ENCODE results near the gene FAM3C. TPM values are rescaled to one million over a fixed set of nuclear protein-coding genes. Genes with fewer than 3 reads are reported as not detected.

The FAM3C gene
- total and polyA plus RNA-seq, 2 experiments from 2014 or later: 38.6 to 52.4 TPM

DNA sequence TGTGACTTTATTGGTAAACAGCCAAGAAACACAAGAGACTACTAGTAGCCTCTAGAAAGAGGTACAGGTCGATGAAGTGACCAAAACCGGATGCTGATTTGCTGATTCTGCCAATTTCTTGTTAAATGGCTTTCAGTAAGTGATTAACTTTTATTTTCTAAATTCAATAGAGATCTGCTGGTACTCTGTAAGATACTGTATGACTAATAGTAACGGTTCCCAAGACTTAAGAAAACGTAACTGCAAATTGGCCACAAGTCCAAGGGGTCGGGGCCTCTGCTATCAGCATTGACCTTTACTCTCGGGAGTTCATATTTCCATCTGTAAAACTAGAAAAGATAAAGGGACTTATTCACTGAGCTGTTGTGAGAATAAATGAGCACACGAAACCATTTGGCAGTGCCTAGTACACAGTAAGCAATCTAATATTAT, 1.4 kb downstream of the FAM3C start:
- Histone ChIP-seq H3K36me3 (ENCODE audit: low read depth) (no peaks in the 10 kb centered on the region), H3K27me3 (replicated peaks; ENCODE audit: insufficient read depth) (no peaks in the 10 kb centered on the region), H3K9me2 (ENCODE audit: insufficient read depth) (no peaks in the 10 kb centered on the region), H3K27ac (no peak overlapping the region), H3K4me2 (ENCODE audit: unreplicated experiment) (peak overlapping the region; percentile 76), H2AFZ (no peak overlapping the region), H3K79me2 (ENCODE audit: insufficient read depth) (peaks cover 60% of the 10 kb centered on the region), H3K9ac (no peak overlapping the region), H3K4me3 (peak overlapping the region; percentile 87), H3K4me1 (ENCODE audit: insufficient read depth) (no peaks in the 10 kb centered on the region), H4K20me1 (ENCODE audit: insufficient read depth) (no peaks in the 10 kb centered on the region), H3F3A (ENCODE audit: insufficient read depth) (peaks cover 10% of the 10 kb centered on the region; the same call in 1 of the 2 replicates), H3K9me3 (ENCODE audit: low read depth) (no peaks in the 10 kb centered on the region)
- no peak for TF ChIP-seq EZH2phosphoT487 (IDR thresholded peaks at IDR 0.05; ENCODE audit: insufficient read depth, low read depth)
- TF ChIP-seq EZH2 (IDR thresholded peaks at IDR 0.05; ENCODE audit: insufficient read depth, poor library complexity, severe bottlenecking): no peak
- WGBS, 2 experiments (ENCODE audit: low coverage in 1 of 2, low lambda C conversion rate in 2 of 2, missing lambda C conversion rate in 2 of 2): 49 to 52% methylated on average over 7 of the region's 7 CpGs
- in situ Hi-C loops (cut with MboI): no loop called here
- no peak for DNase-seq

DNA sequence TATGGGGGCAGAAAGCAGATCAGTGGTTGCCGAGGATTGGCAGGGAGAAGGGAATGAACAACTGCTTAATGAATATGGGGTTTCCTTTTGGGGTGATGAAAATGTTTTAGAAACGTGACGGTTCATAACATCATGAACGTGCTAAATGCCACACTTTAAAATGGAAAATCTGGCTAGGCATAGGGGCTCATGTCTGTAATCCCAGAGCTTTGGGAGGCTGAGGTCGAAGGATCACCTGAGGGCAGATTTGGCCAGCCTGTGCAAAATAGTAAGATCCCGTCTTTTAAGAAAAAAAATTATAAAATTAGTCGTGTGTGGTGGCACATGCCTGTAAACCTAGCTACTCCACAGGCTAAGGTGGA, 3.1 kb downstream of the FAM3C start:
- Histone ChIP-seq H3K27me3 (replicated peaks; ENCODE audit: insufficient read depth) (no peaks in the 10 kb centered on the region), H3K4me3 (no peak overlapping the region), H3K4me2 (ENCODE audit: unreplicated experiment) (no peak overlapping the region), H3K79me2 (ENCODE audit: insufficient read depth) (peaks cover 78% of the 10 kb centered on the region), H3K36me3 (ENCODE audit: low read depth) (no peaks in the 10 kb centered on the region), H4K20me1 (ENCODE audit: insufficient read depth) (no peaks in the 10 kb centered on the region), H3K9me3 (ENCODE audit: low read depth) (no peaks in the 10 kb centered on the region), H3K27ac (no peak overlapping the region), H3F3A (ENCODE audit: insufficient read depth) (peaks cover 10% of the 10 kb centered on the region; the same call in 1 of the 2 replicates), H3K9ac (no peak overlapping the region), H2AFZ (no peak overlapping the region), H3K4me1 (ENCODE audit: insufficient read depth) (no peaks in the 10 kb centered on the region), H3K9me2 (ENCODE audit: insufficient read depth) (no peaks in the 10 kb centered on the region)
- no peak for TF ChIP-seq EZH2 (IDR thresholded peaks at IDR 0.05; ENCODE audit: insufficient read depth, poor library complexity, severe bottlenecking)
- no peak for TF ChIP-seq EZH2phosphoT487 (IDR thresholded peaks at IDR 0.05; ENCODE audit: insufficient read depth, low read depth)
- DNase-seq: no peak
- in situ Hi-C loops (cut with MboI): no loop called here
- WGBS, 2 experiments (ENCODE audit: low coverage in 1 of 2, low lambda C conversion rate in 2 of 2, missing lambda C conversion rate in 2 of 2): 98 to 99% methylated on average over 7 of the region's 7 CpGs

DNA sequence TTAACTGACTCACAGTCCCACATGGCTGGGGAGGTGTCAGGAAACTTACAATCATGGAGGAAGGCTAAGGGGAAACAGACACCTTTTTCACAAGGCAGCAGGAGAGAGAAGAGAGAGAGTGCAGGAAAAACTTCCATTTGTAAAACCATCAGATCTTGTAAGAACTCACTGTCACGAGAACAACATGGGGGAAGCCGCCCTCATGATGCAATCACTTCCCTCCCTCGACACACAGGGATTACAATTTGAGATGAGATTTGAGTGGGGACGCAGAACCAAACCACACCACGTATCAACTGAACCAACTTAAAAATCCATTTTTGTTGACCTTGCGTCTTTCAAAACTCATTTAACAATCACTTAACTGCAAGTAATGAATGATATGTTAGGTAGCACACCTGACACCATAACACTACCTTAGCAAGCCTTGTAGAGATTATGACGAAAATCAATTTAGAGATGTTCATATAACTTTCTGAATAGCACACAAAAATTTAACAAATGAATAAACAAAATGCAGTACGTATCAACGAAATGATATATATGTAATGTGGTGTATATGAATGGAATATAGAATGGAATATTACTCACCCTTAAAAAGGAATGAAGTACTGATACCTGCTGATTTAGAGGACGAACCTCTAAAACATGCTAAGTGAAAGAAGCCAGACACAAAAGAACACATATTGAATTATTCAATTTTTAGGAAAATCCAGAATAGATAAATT, 3.7 kb downstream of the FAM3C start:
- 98 to 99% methylated on average over 10 of the region's 10 CpGs for WGBS, 2 experiments (ENCODE audit: low coverage in 1 of 2, low lambda C conversion rate in 2 of 2, missing lambda C conversion rate in 2 of 2)
- no peaks in the 10 kb centered on the region for H4K20me1 ChIP-seq (ENCODE audit: insufficient read depth)
- in situ Hi-C loops (cut with MboI): no loop called here

DNA sequence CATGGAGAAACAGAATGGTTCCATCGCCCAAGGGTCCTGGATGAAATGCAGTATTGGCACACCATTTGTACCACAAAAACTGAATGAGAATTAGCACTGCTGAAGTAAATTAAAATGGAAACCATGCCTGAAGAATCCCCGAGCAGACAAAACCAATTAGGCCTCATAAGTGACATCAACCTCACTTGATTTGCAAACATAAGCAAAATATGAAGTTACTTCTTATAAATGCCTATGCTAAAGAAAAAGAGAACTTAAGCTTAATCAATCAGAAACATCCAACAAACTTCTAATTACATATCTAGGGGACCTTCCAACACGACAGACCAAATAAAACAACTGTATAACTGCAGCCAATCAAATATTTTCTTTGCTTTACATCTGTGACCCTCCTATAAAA, 4.4 kb downstream of the FAM3C start:
- Histone ChIP-seq H3F3A (ENCODE audit: insufficient read depth) (peaks cover 2% of the 10 kb centered on the region; the same call in 1 of the 2 replicates), H3K9me2 (ENCODE audit: insufficient read depth) (no peaks in the 10 kb centered on the region), H2AFZ (no peak overlapping the region), H3K27me3 (replicated peaks; ENCODE audit: insufficient read depth) (no peaks in the 10 kb centered on the region), H3K9ac (no peak overlapping the region), H3K4me1 (ENCODE audit: insufficient read depth) (no peaks in the 10 kb centered on the region), H3K27ac (no peak overlapping the region), H3K36me3 (ENCODE audit: low read depth) (no peaks in the 10 kb centered on the region), H3K4me3 (no peak overlapping the region), H3K79me2 (ENCODE audit: insufficient read depth) (peaks cover 91% of the 10 kb centered on the region), H3K9me3 (ENCODE audit: low read depth) (no peaks in the 10 kb centered on the region), H3K4me2 (ENCODE audit: unreplicated experiment) (no peak overlapping the region), H4K20me1 (ENCODE audit: insufficient read depth) (no peaks in the 10 kb centered on the region)
- in situ Hi-C loops (cut with MboI): no loop called here
- 70 to 83% methylated on average over 3 of the region's 3 CpGs for WGBS, 2 experiments (ENCODE audit: low coverage in 1 of 2, low lambda C conversion rate in 2 of 2, missing lambda C conversion rate in 2 of 2)
- TF ChIP-seq EZH2phosphoT487 (IDR thresholded peaks at IDR 0.05; ENCODE audit: insufficient read depth, low read depth) (no peak), EZH2 (IDR thresholded peaks at IDR 0.05; ENCODE audit: insufficient read depth, poor library complexity, severe bottlenecking) (no peak)
- no peak for DNase-seq

More for the DNA sequence above, 3.7 kb downstream of the FAM3C start:
- Histone ChIP-seq H3K4me2 (ENCODE audit: unreplicated experiment) (no peak overlapping the region), H2AFZ (no peak overlapping the region), H3K79me2 (ENCODE audit: insufficient read depth) (peaks cover 83% of the 10 kb centered on the region), H3K4me3 (no peak overlapping the region), H3K27me3 (replicated peaks; ENCODE audit: insufficient read depth) (no peaks in the 10 kb centered on the region), H3K9ac (no peak overlapping the region), H3K27ac (no peak overlapping the region), H3K36me3 (ENCODE audit: low read depth) (no peaks in the 10 kb centered on the region), H3K9me2 (ENCODE audit: insufficient read depth) (no peaks in the 10 kb centered on the region), H3F3A (ENCODE audit: insufficient read depth) (peaks cover 10% of the 10 kb centered on the region; the same call in 1 of the 2 replicates), H3K4me1 (ENCODE audit: insufficient read depth) (no peaks in the 10 kb centered on the region), H3K9me3 (ENCODE audit: low read depth) (no peaks in the 10 kb centered on the region)
- TF ChIP-seq EZH2 (IDR thresholded peaks at IDR 0.05; ENCODE audit: insufficient read depth, poor library complexity, severe bottlenecking) (no peak), EZH2phosphoT487 (IDR thresholded peaks at IDR 0.05; ENCODE audit: insufficient read depth, low read depth) (no peak)
- DNase-seq: no peak
